WTC11 (cell line): Measurements from ENCODE around the gene SMARCA4. TPM values are rescaled to one million over a fixed set of nuclear protein-coding genes. Genes with fewer than 3 reads are reported as not detected.

Source experiments
- ATAC-seq: fragments of 200-7000 bp; cut with Tn5 transposase; 2 replicates; pipeline ENCODE4 v1.10.0; 2021; ENCODE audit warnings: mild to moderate bottlenecking, moderate library complexity
- CTCF ChIA-PET: fragments of 300-600 bp; sonication (Branson Sonifier 250); formaldehyde crosslinking; loops from one replicate; lab custom pipeline; 2021; ENCODE audit warnings: antibody characterized with exemption; lab: Charles Lee
- POLR2A ChIA-PET: fragments of 350-600 bp; sonication (Branson Sonifier 250); formaldehyde crosslinking; loops from one replicate; lab custom pipeline; 2021; ENCODE audit warnings: antibody characterized with exemption; lab: Charles Lee
- DNase-seq: peaks from one replicate; pipeline ENCODE4 v3.0.0; 2021; ENCODE audit warnings: low spot score
- H3K27ac Mint-ChIP-seq: 2 replicates; pipeline ENCODE4 v1.8.0; 2021; ENCODE audit warnings: mixed read lengths
- H3K27me3 Mint-ChIP-seq: 2 replicates; pipeline ENCODE4 v1.8.0; 2021; ENCODE audit warnings: low read depth, mild to moderate bottlenecking, moderate library complexity, mixed read lengths
- H3K36me3 Mint-ChIP-seq: 2 replicates; pipeline ENCODE4 v1.8.0; 2021; ENCODE audit warnings: mixed read lengths
- H3K4me1 Mint-ChIP-seq: 2 replicates; pipeline ENCODE4 v1.8.0; 2022; ENCODE audit warnings: mixed read lengths
- H3K4me3 Mint-ChIP-seq: 2 replicates; pipeline ENCODE4 v1.8.0; 2021; ENCODE audit warnings: mild to moderate bottlenecking, moderate library complexity, mixed read lengths
- H3K9me3 Mint-ChIP-seq: 2 replicates; pipeline ENCODE4 v1.8.0; 2021; ENCODE audit warnings: mixed read lengths
- GRHL2 ChIP-seq: fragments of 250-450 bp; sonication (Bioruptor Pico); IDR thresholded peaks from 2 replicates; pipeline ENCODE4 v1.8.0; 2022; ENCODE audit warnings: mild to moderate bottlenecking, moderate library complexity; ENCODE audit not compliant: insufficient replicate concordance, severe bottlenecking
- GTF2I ChIP-seq: fragments of 250-450 bp; sonication (Bioruptor Pico); conservative IDR thresholded peaks from 2 replicates; pipeline ENCODE4 v1.4.0; 2021; ENCODE audit warnings: mild to moderate bottlenecking
- JUN ChIP-seq: sonication (generic); formaldehyde crosslinking; IDR thresholded peaks from 2 replicates; pipeline ENCODE4 v1.8.0; 2023; ENCODE audit warnings: mild to moderate bottlenecking, missing genetic modification reagents
- MXD4 ChIP-seq: fragments of 250-450 bp; sonication (Bioruptor Pico); IDR thresholded peaks from 2 replicates; pipeline ENCODE4 v1.8.0; 2021; ENCODE audit warnings: mild to moderate bottlenecking, moderate library complexity, borderline replicate concordance
- TCF7 ChIP-seq: sonication (generic); formaldehyde crosslinking; IDR thresholded peaks from 2 replicates; pipeline ENCODE4 v1.8.0; 2022; ENCODE audit warnings: mild to moderate bottlenecking, low read depth, missing genetic modification reagents, moderate library complexity
- ZNF219 ChIP-seq: sonication (generic); formaldehyde crosslinking; IDR thresholded peaks from 2 replicates; pipeline ENCODE4 v1.8.0; 2023; ENCODE audit warnings: missing genetic modification reagents, mild to moderate bottlenecking, borderline replicate concordance
- total RNA-seq: library from RNA; stranded (reverse); gene quantifications from 3 replicates; pipeline ENCODE4 v1.2.3, GENCODE V29; 2021
- TF ChIP-seq, protein P1 (sequence below): fragments of 250-450 bp; sonication (Bioruptor Pico); IDR thresholded peaks from 2 replicates; pipeline ENCODE4 v1.9.0; 2021; ENCODE audit warnings: mild to moderate bottlenecking, borderline replicate concordance
- TF ChIP-seq, protein P2 (sequence below): sonication (generic); formaldehyde crosslinking; IDR thresholded peaks from 2 replicates; pipeline ENCODE4 v1.8.1; 2023; ENCODE audit warnings: mild to moderate bottlenecking, missing genetic modification reagents, moderate library complexity
- TF ChIP-seq, protein P3 (sequence below): sonication (generic); formaldehyde crosslinking; IDR thresholded peaks from 2 replicates; pipeline ENCODE4 v1.8.1; 2023; ENCODE audit warnings: mild to moderate bottlenecking, missing genetic modification reagents, moderate library complexity
- TF ChIP-seq, protein P4 (sequence below): sonication (generic); formaldehyde crosslinking; IDR thresholded peaks from 2 replicates; pipeline ENCODE4 v1.8.1; 2023; ENCODE audit warnings: mild to moderate bottlenecking, missing genetic modification reagents, borderline replicate concordance
- TF ChIP-seq, protein P5 (sequence below): sonication (generic); formaldehyde crosslinking; IDR thresholded peaks from 2 replicates; pipeline ENCODE4 v1.8.1; 2023; ENCODE audit warnings: mild to moderate bottlenecking, missing genetic modification reagents
- TF ChIP-seq, protein P6 (sequence below): sonication (generic); formaldehyde crosslinking; IDR thresholded peaks from 2 replicates; pipeline ENCODE4 v1.8.0; 2022; ENCODE audit warnings: missing genetic modification reagents
- TF ChIP-seq, protein P7 (sequence below): sonication (generic); formaldehyde crosslinking; IDR thresholded peaks from 2 replicates; pipeline ENCODE4 v1.8.1; 2022; ENCODE audit warnings: missing genetic modification reagents, borderline replicate concordance

SMARCA4 gene
- total RNA-seq, 1 experiment from 2014 or later: 295 TPM

DNA sequence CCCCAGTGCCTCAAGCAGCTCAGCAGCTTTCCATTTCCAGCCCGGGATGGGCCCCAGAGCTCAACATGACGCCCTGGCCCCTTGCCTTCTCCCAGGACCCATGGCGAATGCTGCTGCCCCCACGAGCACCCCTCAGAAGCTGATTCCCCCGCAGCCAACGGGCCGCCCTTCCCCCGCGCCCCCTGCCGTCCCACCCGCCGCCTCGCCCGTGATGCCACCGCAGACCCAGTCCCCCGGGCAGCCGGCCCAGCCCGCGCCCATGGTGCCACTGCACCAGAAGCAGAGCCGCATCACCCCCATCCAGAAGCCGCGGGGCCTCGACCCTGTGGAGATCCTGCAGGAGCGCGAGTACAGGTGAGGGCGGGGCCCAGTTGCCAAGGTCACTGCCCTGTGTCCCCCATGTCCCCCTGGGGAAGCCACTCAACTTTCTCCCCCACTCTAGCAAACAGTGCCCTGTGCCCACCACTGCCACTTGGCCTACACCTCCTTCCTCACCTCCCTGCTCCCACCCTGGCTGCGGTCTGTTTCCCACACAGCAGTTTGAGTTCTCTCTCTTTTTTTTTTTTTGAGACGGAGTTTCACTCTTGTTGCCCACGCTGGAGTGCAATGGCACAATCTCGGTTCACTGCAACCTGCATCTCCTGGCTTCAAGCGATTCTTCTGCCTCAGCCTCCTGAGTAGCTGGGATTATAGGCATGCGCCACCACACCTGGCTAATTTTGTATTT is 26.9 kb downstream of the SMARCA4 start (continued):
- TF ChIP-seq, protein P1, sequence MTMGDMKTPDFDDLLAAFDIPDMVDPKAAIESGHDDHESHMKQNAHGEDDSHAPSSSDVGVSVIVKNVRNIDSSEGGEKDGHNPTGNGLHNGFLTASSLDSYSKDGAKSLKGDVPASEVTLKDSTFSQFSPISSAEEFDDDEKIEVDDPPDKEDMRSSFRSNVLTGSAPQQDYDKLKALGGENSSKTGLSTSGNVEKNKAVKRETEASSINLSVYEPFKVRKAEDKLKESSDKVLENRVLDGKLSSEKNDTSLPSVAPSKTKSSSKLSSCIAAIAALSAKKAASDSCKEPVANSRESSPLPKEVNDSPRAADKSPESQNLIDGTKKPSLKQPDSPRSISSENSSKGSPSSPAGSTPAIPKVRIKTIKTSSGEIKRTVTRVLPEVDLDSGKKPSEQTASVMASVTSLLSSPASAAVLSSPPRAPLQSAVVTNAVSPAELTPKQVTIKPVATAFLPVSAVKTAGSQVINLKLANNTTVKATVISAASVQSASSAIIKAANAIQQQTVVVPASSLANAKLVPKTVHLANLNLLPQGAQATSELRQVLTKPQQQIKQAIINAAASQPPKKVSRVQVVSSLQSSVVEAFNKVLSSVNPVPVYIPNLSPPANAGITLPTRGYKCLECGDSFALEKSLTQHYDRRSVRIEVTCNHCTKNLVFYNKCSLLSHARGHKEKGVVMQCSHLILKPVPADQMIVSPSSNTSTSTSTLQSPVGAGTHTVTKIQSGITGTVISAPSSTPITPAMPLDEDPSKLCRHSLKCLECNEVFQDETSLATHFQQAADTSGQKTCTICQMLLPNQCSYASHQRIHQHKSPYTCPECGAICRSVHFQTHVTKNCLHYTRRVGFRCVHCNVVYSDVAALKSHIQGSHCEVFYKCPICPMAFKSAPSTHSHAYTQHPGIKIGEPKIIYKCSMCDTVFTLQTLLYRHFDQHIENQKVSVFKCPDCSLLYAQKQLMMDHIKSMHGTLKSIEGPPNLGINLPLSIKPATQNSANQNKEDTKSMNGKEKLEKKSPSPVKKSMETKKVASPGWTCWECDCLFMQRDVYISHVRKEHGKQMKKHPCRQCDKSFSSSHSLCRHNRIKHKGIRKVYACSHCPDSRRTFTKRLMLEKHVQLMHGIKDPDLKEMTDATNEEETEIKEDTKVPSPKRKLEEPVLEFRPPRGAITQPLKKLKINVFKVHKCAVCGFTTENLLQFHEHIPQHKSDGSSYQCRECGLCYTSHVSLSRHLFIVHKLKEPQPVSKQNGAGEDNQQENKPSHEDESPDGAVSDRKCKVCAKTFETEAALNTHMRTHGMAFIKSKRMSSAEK (CRISPR knock-in tag): no peak
- TF ChIP-seq TCF7 (CRISPR knock-in tag) (no peak), ZNF219 (no peak), GRHL2 (CRISPR knock-in tag) (no peak)
- TF ChIP-seq, protein P2, sequence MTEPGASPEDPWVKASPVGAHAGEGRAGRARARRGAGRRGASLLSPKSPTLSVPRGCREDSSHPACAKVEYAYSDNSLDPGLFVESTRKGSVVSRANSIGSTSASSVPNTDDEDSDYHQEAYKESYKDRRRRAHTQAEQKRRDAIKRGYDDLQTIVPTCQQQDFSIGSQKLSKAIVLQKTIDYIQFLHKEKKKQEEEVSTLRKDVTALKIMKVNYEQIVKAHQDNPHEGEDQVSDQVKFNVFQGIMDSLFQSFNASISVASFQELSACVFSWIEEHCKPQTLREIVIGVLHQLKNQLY (CRISPR knock-in tag): no peak
- TF ChIP-seq, protein P3, sequence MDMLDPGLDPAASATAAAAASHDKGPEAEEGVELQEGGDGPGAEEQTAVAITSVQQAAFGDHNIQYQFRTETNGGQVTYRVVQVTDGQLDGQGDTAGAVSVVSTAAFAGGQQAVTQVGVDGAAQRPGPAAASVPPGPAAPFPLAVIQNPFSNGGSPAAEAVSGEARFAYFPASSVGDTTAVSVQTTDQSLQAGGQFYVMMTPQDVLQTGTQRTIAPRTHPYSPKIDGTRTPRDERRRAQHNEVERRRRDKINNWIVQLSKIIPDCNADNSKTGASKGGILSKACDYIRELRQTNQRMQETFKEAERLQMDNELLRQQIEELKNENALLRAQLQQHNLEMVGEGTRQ: no peak
- TF ChIP-seq, protein P4, sequence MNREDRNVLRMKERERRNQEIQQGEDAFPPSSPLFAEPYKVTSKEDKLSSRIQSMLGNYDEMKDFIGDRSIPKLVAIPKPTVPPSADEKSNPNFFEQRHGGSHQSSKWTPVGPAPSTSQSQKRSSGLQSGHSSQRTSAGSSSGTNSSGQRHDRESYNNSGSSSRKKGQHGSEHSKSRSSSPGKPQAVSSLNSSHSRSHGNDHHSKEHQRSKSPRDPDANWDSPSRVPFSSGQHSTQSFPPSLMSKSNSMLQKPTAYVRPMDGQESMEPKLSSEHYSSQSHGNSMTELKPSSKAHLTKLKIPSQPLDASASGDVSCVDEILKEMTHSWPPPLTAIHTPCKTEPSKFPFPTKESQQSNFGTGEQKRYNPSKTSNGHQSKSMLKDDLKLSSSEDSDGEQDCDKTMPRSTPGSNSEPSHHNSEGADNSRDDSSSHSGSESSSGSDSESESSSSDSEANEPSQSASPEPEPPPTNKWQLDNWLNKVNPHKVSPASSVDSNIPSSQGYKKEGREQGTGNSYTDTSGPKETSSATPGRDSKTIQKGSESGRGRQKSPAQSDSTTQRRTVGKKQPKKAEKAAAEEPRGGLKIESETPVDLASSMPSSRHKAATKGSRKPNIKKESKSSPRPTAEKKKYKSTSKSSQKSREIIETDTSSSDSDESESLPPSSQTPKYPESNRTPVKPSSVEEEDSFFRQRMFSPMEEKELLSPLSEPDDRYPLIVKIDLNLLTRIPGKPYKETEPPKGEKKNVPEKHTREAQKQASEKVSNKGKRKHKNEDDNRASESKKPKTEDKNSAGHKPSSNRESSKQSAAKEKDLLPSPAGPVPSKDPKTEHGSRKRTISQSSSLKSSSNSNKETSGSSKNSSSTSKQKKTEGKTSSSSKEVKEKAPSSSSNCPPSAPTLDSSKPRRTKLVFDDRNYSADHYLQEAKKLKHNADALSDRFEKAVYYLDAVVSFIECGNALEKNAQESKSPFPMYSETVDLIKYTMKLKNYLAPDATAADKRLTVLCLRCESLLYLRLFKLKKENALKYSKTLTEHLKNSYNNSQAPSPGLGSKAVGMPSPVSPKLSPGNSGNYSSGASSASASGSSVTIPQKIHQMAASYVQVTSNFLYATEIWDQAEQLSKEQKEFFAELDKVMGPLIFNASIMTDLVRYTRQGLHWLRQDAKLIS: no peak

DNA sequence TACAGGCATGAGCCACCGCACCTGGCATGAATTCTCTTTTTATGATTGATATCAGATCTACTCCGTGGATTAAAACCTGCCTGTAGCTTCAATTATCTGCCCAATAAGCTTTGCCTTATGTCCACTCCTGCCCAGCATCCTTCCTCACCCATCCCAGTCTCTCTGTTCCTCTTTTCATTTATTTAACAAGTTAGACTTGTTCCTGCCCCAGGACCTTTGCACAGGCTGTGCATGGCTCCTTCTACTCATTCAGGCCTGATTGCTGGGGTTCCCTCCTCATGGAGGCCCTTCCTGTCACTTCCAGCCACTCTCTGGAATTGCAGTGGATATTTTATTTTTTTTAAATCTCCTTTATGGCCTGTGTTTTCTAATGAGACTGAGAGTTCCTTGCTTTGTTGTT is 27.6 kb downstream of the SMARCA4 start:
- H3K27ac Mint-ChIP-seq: peak overlapping the region; percentile 85
- ChIA-PET POLR2A (no interaction called here), CTCF (interaction anchor here (1.2 kb wide), 1 partner anchor 52 kb away, joined by 5 read pairs; no protein-coding TSS in a partner anchor)
- H3K27me3 Mint-ChIP-seq: no peaks in the 10 kb centered on the region
- H3K36me3 Mint-ChIP-seq: peaks cover 52% of the 10 kb centered on the region
- ATAC-seq (no peak), DNase-seq (no peak)
- no peaks in the 10 kb centered on the region for H3K4me1 Mint-ChIP-seq
- no peak overlapping the region for H3K4me3 Mint-ChIP-seq
- H3K9me3 Mint-ChIP-seq: no peaks in the 10 kb centered on the region
- TF ChIP-seq MXD4 (CRISPR knock-in tag): no peak
- TF ChIP-seq GTF2I: no peak
- TF ChIP-seq JUN (CRISPR knock-in tag): no peak
- TF ChIP-seq, protein P5, sequence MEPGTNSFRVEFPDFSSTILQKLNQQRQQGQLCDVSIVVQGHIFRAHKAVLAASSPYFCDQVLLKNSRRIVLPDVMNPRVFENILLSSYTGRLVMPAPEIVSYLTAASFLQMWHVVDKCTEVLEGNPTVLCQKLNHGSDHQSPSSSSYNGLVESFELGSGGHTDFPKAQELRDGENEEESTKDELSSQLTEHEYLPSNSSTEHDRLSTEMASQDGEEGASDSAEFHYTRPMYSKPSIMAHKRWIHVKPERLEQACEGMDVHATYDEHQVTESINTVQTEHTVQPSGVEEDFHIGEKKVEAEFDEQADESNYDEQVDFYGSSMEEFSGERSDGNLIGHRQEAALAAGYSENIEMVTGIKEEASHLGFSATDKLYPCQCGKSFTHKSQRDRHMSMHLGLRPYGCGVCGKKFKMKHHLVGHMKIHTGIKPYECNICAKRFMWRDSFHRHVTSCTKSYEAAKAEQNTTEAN (CRISPR knock-in tag): no peak
- TF ChIP-seq, protein P6, sequence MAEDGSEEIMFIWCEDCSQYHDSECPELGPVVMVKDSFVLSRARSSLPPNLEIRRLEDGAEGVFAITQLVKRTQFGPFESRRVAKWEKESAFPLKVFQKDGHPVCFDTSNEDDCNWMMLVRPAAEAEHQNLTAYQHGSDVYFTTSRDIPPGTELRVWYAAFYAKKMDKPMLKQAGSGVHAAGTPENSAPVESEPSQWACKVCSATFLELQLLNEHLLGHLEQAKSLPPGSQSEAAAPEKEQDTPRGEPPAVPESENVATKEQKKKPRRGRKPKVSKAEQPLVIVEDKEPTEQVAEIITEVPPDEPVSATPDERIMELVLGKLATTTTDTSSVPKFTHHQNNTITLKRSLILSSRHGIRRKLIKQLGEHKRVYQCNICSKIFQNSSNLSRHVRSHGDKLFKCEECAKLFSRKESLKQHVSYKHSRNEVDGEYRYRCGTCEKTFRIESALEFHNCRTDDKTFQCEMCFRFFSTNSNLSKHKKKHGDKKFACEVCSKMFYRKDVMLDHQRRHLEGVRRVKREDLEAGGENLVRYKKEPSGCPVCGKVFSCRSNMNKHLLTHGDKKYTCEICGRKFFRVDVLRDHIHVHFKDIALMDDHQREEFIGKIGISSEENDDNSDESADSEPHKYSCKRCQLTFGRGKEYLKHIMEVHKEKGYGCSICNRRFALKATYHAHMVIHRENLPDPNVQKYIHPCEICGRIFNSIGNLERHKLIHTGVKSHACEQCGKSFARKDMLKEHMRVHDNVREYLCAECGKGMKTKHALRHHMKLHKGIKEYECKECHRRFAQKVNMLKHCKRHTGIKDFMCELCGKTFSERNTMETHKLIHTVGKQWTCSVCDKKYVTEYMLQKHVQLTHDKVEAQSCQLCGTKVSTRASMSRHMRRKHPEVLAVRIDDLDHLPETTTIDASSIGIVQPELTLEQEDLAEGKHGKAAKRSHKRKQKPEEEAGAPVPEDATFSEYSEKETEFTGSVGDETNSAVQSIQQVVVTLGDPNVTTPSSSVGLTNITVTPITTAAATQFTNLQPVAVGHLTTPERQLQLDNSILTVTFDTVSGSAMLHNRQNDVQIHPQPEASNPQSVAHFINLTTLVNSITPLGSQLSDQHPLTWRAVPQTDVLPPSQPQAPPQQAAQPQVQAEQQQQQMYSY (CRISPR knock-in tag): no peak
- TF ChIP-seq, protein P7, sequence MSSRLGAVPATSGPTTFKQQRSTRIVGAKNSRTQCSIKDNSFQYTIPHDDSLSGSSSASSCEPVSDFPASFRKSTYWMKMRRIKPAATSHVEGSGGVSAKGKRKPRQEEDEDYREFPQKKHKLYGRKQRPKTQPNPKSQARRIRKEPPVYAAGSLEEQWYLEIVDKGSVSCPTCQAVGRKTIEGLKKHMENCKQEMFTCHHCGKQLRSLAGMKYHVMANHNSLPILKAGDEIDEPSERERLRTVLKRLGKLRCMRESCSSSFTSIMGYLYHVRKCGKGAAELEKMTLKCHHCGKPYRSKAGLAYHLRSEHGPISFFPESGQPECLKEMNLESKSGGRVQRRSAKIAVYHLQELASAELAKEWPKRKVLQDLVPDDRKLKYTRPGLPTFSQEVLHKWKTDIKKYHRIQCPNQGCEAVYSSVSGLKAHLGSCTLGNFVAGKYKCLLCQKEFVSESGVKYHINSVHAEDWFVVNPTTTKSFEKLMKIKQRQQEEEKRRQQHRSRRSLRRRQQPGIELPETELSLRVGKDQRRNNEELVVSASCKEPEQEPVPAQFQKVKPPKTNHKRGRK: no peak
